SK-N-MC (cell line): Measurements from ENCODE around the gene SGSH.

Source experiments
- EZH2 ChIP-seq: fragments of 200-600 bp; sonication (generic); IDR thresholded peaks from one replicate; pipeline ENCODE4 v1.6.1; 2017; ENCODE audit warnings: antibody characterized with exemption
- FOXP2 ChIP-seq: optimal IDR thresholded peaks from 2 replicates; pipeline ENCODE3; 2011; ENCODE audit warnings: mild to moderate bottlenecking, moderate library complexity; ENCODE audit not compliant: insufficient read depth; ENCODE audit errors: extremely low read length, control extremely low read depth
- POLR2AphosphoS5 ChIP-seq: IDR thresholded peaks from 2 replicates; pipeline ENCODE4 v1.6.1; 2012; ENCODE audit warnings: mild to moderate bottlenecking, low read depth, low read length, borderline replicate concordance

DNA sequence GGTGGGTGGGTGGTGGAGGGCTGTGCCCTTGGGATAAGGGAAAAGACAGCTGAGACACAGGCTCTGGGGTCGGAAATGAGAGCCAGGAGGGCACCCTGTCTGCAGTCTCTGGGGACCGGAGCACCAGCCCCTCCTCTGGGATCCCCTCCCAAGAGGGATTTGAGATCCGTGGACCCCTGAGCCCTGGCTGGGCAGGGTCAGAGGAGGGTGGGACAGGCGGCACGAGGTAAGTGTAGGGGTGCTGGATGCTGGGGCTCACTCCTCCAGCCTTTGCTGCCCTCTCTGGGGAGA, 425 bp downstream of the SGSH start:
- TF ChIP-seq EZH2 (no peak), POLR2AphosphoS5 (no peak), FOXP2 (no peak)
